ENCODE measurements around the gene HINT3. TPM values are rescaled to one million over a fixed set of nuclear protein-coding genes. Genes with fewer than 3 reads are reported as not detected.
"Not testable (repeated sequence)": the region's sequence is repeated elsewhere in the genome, so short reads cannot be mapped to it uniquely, and the experiment has no call there.

HINT3 gene
- total RNA-seq, 1 experiment from 2014 or later: 11.7 TPM

DNA sequence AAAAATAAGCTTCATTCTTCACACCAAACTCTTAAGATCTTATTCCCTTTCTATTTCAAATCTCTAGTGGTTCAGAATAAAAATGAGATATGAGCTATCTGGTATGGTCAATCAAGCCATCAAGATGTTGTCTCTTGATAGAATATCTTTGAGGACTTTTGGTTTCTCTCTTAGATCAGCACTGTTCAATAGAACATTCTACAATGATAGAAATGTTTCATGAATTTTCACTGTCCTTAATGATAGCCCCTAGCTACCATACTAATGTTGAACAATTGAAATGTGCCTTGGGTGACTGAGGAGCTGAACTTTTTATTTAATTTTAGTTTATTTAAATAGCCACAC lies 24.1 kb upstream of the HINT3 start:
- no peak overlapping the region for H3K9ac ChIP-seq (ENCODE audit: extremely low read depth, insufficient read length, low read length)
- Mint-ChIP-seq H3K4me1 (no peaks in the 10 kb centered on the region), H3K36me3 (ENCODE audit: insufficient read depth in 1 of 3, low read depth in 3 of 3) (no peaks in the 10 kb centered on the region; a peak in 1 of 7 replicates)

DNA sequence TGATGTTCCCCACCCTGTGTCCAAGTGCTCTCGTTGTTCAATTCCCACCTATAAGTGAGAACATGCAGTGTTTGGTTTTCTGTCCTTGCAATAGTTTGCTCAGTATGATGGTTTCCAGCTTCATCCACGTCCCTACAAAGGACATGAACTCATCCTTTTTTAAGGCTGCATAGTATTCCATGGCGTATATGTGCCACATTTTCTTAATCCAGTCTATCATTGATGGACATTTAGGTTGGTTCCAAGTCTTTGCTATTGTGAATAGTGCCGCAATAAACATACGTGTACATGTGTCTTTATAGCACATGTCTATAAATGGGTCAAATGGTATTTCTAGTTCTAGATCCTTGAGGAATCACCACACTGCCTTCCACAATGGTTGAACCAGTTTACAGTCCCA lies 21.1 kb upstream of the HINT3 start:
- not testable (repeated sequence) for H2BK5ac ChIP-seq (ENCODE audit: insufficient read length, low read length); H3K36me3 Mint-ChIP-seq (ENCODE audit: insufficient read depth in 1 of 3, low read depth in 3 of 3); H3K27ac Mint-ChIP-seq; H3K9me3 Mint-ChIP-seq; H3K27ac ChIP-seq (ENCODE audit: insufficient read length, low read depth, low read length); H2AFZ ChIP-seq (ENCODE audit: low read length); H3K27me3 ChIP-seq (ENCODE audit: insufficient read depth, low read length); H2BK15ac ChIP-seq (ENCODE audit: low read depth, low read length); H4K8ac ChIP-seq (replicated peaks; ENCODE audit: insufficient read length, low read depth, low read length); H3K4ac ChIP-seq (ENCODE audit: low read depth, low read length); H2AK5ac ChIP-seq (ENCODE audit: insufficient read length, low read length); H4K91ac ChIP-seq (ENCODE audit: insufficient read length, low read depth, low read length); H2BK20ac ChIP-seq (ENCODE audit: low read depth, low read length, poor library complexity, severe bottlenecking); H3K4me1 ChIP-seq (ENCODE audit: insufficient read depth, low read length); H3K79me1 ChIP-seq (ENCODE audit: insufficient read depth, low read depth, low read length, poor library complexity, severe bottlenecking); H3T11ph ChIP-seq (ENCODE audit: low read length); H3K4me3 Mint-ChIP-seq; H4K20me1 ChIP-seq (ENCODE audit: control insufficient read depth, insufficient read depth, insufficient read length); H2BK12ac ChIP-seq (ENCODE audit: insufficient read length, low read depth, low read length); H3K4me2 ChIP-seq (ENCODE audit: insufficient read depth, insufficient read length, low read length); DNase-seq; H4K5ac ChIP-seq (ENCODE audit: insufficient read length, low read depth, low read length); H2BK120ac ChIP-seq (ENCODE audit: low read depth, low read length, poor library complexity, severe bottlenecking); H3K23ac ChIP-seq (ENCODE audit: insufficient read length, low read depth, low read length); H3K18ac ChIP-seq (ENCODE audit: insufficient read length, low read depth, low read length); H3K23me2 ChIP-seq (ENCODE audit: insufficient read length, low read depth, low read length, poor library complexity, severe bottlenecking); H3K79me2 ChIP-seq (ENCODE audit: insufficient read depth, low read length); H3K27me3 Mint-ChIP-seq (ENCODE audit: low read depth); H3K4me1 Mint-ChIP-seq; H3K14ac ChIP-seq (ENCODE audit: insufficient read depth, low read length); H3K9me3 ChIP-seq (ENCODE audit: control insufficient read depth, low read depth, low read length); H3K56ac ChIP-seq (ENCODE audit: insufficient read length, low read depth, low read length); H3K9ac ChIP-seq (ENCODE audit: extremely low read depth, insufficient read length, low read length)
- whole genome bisulfite sequencing (ENCODE audit: extremely low coverage, insufficient read length, low lambda C conversion rate): no CpG with 5 or more reads among the region's 5 CpGs

More for the DNA sequence above, 24.1 kb upstream of the HINT3 start:
- Mint-ChIP-seq H3K27me3 (ENCODE audit: low read depth) (no peaks in the 10 kb centered on the region), H3K27ac (no peak overlapping the region), H3K4me3 (no peak overlapping the region), H3K9me3 (no peaks in the 10 kb centered on the region)
- H2BK12ac ChIP-seq (ENCODE audit: insufficient read length, low read depth, low read length): no peak overlapping the region
- H3K9me3 ChIP-seq (ENCODE audit: control insufficient read depth, low read depth, low read length): no peaks in the 10 kb centered on the region
- H3K79me1 ChIP-seq (ENCODE audit: insufficient read depth, low read depth, low read length, poor library complexity, severe bottlenecking): no peaks in the 10 kb centered on the region
- no peak overlapping the region for H3K14ac ChIP-seq (ENCODE audit: insufficient read depth, low read length)
- no peak overlapping the region for H2AK5ac ChIP-seq (ENCODE audit: insufficient read length, low read length)
- no peaks in the 10 kb centered on the region for H3K79me2 ChIP-seq (ENCODE audit: insufficient read depth, low read length)
- no peak overlapping the region for H2BK5ac ChIP-seq (ENCODE audit: insufficient read length, low read length)
- no peak overlapping the region for H3T11ph ChIP-seq (ENCODE audit: low read length)
- no peak overlapping the region for H2BK15ac ChIP-seq (ENCODE audit: low read depth, low read length)
- H4K91ac ChIP-seq (ENCODE audit: insufficient read length, low read depth, low read length): no peak overlapping the region
- no peak overlapping the region for H2BK120ac ChIP-seq (ENCODE audit: low read depth, low read length, poor library complexity, severe bottlenecking)
- no peak overlapping the region for H3K27ac ChIP-seq (ENCODE audit: insufficient read length, low read depth, low read length)
- H2BK20ac ChIP-seq (ENCODE audit: low read depth, low read length, poor library complexity, severe bottlenecking): no peak overlapping the region
- H3K56ac ChIP-seq (ENCODE audit: insufficient read length, low read depth, low read length): no peak overlapping the region
- H3K27me3 ChIP-seq (ENCODE audit: insufficient read depth, low read length): no peaks in the 10 kb centered on the region
- H4K5ac ChIP-seq (ENCODE audit: insufficient read length, low read depth, low read length): no peak overlapping the region
- no peaks in the 10 kb centered on the region for H3K23me2 ChIP-seq (ENCODE audit: insufficient read length, low read depth, low read length, poor library complexity, severe bottlenecking)
- no peak overlapping the region for H3K23ac ChIP-seq (ENCODE audit: insufficient read length, low read depth, low read length)
- H4K8ac ChIP-seq (replicated peaks; ENCODE audit: insufficient read length, low read depth, low read length): no peak overlapping the region
- no peaks in the 10 kb centered on the region for H3K4me1 ChIP-seq (ENCODE audit: insufficient read depth, low read length)
- no peak overlapping the region for H3K18ac ChIP-seq (ENCODE audit: insufficient read length, low read depth, low read length)
- no peak overlapping the region for H3K4ac ChIP-seq (ENCODE audit: low read depth, low read length)
- DNase-seq: no peak
- H2AFZ ChIP-seq (ENCODE audit: low read length): no peak overlapping the region
- no peaks in the 10 kb centered on the region for H4K20me1 ChIP-seq (ENCODE audit: control insufficient read depth, insufficient read depth, insufficient read length)
- TF ChIP-seq, protein P1, sequence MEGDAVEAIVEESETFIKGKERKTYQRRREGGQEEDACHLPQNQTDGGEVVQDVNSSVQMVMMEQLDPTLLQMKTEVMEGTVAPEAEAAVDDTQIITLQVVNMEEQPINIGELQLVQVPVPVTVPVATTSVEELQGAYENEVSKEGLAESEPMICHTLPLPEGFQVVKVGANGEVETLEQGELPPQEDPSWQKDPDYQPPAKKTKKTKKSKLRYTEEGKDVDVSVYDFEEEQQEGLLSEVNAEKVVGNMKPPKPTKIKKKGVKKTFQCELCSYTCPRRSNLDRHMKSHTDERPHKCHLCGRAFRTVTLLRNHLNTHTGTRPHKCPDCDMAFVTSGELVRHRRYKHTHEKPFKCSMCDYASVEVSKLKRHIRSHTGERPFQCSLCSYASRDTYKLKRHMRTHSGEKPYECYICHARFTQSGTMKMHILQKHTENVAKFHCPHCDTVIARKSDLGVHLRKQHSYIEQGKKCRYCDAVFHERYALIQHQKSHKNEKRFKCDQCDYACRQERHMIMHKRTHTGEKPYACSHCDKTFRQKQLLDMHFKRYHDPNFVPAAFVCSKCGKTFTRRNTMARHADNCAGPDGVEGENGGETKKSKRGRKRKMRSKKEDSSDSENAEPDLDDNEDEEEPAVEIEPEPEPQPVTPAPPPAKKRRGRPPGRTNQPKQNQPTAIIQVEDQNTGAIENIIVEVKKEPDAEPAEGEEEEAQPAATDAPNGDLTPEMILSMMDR (conservative IDR thresholded peaks at IDR 0.05): no peak
- H3K4me2 ChIP-seq (ENCODE audit: insufficient read depth, insufficient read length, low read length): no peak overlapping the region

All from H9 (cell line).